NOMO-1 (cell line): ENCODE measurements around the gene TMEM95.
A peak's percentile ranks its signal among the peaks of the same experiment; 100 is the strongest.

Source experiments
- DNase-seq, 2 experiments: peaks; one replicate each; lab custom pipeline; 2025; ENCODE audit not compliant: unreplicated experiment in 2 of 2; lab: John Stamatoyannopoulos, UW

Gene TMEM95, protein sequence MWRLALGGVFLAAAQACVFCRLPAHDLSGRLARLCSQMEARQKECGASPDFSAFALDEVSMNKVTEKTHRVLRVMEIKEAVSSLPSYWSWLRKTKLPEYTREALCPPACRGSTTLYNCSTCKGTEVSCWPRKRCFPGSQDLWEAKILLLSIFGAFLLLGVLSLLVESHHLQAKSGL

DNA sequence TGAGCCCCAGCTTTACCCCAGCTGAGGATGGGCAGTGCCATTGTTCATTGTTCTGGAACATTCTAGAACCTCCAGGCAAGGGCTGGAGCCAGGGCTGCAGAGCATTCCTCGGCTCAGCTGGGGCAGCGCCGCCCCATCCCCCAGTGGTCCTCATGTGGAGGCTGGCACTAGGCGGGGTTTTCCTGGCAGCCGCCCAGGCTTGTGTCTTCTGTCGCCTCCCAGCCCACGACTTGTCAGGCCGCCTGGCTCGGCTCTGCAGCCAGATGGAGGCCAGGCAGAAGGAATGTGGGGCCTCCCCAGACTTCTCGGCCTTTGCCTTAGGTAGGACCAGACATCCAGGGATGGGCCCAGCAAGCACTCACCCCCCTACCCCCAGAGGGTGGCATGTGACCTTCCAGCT lies at the start of gene TMEM95:
TSS of gene TMEM95 (plus strand) at position 104 of the 400 bp plus-strand sequence. CDS start at position 153, 49 bp downstream.
- DNase-seq: no peak

DNA sequence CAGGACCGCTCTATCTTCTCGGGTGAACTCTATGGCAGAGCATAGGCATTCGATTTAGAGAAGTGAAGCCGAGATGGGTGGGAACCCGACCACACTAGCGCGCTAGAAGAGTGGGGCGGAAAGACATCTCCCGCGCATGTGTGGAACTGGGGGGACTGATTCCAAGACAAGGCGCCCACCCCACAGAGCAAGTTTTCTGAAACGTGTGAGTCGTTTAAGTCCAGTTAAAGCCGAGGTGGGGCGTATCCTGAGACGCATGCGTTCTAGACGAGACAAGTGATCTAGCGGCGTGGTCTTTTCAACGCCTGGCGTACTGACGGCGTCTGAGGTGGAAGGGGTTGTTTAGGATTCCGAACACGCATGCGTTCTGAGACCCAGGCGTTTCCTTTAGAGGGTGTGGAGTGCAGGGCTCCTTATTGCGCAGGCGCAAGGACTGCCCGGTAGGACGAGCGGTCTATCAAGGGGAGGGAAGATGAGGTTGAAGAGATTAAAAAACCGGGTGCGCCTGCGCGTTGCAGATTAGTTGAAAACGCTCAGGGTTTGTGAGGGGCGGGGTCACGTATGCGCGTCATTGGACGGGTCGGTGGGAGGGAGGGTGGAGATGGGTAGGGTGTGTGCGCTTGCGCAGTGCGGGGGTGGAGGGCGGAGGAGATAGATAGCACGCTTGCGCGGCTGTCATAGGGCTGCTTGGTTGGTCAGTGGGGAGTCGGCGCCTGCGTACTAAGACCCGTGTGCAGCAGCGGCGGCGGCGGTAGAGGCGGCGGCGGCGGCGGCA lies 47.9 kb upstream of the TMEM95 start, which contains the start of gene EIF5A:
TSS of gene EIF5A (plus strand) at position 718 of the 775 bp plus-strand sequence. CDS start 2,008 bp downstream, outside the sequence.
- DNase-seq: peak; percentile 98 to 100

DNA sequence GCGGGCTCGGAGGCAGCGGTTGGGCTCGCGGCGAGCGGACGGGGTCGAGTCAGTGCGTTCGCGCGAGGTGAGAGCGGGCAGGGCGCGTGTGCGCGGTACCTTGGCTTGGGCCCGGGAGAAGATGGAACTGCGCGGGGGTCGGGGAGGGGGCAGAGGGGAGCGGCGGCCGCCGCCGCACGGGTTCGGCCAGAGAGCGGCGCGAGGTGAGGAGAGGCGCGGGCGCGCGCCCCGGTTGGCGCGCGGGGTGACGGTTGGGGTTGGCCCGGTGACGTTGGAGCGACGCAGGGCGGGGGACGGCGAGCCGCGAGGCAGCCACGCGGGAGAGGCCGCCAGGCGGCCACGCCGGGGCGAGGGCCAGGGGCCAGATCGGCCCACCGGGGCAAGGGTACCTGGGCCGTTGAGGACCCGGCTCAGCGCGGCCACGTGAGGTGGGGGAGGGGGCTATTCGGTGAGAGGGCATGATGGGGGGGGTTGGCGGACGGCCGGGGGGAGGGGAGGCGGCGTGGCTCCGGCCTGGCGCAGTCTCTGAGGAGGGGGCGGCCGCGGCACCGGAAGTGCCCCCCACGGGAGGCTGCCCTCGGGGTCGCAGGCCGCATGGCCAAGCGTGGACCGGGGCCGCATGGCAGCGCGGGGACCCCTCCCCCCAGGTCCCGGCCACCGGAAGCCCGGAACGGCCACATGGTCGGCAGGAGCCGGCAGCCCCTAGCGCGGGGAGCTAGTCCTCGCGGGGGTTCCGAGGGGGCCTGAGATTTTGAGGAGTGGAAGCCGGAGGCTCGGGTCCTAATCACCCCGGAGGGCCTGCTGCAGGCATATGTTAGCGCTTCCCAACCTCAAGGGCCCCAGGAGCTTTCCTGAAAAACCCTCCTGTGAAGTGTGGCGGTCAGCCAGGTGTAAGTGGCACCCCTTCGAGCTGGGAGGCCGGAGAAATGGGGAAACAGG lies 47.0 kb upstream of the TMEM95 start:
- peak; percentile 18 to 57 for DNase-seq

DNA sequence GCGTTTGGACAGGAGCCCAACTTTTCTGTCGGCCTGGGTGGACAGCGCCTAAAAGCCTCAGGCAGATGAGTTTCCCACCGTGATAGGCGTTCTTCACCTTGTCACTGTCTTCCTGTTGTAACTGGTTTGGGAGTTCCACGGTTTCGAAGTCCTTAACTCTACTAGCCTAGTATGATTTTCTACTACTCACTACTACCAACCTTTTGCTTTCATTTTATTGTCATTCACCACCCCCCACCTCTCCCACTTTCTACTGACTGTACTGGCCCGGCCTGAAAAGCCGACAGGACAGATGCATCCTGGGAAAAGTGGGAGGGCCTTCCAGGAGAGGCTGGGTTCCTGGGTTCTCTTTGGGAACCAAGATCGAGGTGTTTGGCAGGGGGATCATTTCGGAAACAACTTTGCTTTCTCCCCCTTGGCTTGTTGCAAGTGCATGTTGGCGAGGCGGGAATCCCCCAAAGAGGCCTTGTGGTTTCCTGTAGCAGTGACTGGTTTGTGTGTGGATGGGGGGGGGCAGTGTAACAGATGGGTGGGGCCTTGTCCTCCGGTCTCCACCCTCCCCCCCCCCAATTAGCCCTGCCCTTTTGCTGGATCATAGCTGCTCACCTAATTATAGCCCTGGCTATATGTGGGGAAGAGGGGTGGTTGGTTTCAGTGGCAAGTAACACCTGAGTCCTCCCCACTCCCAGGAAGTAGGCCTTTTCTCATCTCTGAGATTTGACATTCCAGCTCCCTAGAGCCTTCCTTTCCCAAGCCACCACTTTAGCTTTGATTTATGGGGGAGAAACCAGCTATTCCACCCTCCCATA lies 46.1 kb upstream of the TMEM95 start:
- peak; percentile 67 to 91 for DNase-seq

DNA sequence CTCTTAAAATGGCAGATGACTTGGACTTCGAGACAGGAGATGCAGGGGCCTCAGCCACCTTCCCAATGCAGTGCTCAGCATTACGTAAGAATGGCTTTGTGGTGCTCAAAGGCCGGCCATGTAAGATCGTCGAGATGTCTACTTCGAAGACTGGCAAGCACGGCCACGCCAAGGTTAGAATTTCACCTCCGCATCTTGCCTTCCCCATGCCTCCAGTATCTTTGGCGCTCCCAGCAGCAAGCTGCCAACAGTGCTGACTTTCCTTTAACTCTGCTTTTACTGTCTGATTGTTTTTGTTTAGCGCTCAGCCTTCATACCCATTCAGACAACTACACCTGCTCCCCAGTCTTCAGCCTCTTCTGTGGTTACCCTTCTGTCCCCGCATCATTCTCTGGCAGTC lies 45.3 kb upstream of the TMEM95 start:
- DNase-seq: no peak

DNA sequence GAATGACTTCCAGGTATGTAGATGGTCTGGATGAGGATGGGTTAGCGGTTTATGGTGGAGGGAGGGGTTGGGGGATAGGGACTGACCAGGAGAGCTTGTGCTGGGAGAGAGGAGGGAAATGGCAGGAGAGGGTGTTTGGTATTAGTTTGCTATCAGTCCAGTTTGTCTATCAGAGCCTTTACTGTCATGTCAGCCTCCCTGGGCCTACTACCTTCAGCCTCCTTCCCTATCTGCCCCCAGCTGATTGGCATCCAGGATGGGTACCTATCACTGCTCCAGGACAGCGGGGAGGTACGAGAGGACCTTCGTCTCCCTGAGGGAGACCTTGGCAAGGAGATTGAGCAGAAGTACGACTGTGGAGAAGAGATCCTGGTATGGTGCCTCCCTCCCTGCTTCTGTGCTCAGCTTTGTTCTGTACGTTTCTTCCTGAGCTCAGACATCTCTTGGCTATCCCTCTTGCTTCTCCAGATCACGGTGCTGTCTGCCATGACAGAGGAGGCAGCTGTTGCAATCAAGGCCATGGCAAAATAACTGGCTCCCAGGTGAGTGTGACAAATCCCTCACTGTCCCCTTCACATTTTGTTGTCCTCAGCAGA lies 43.7 kb upstream of the TMEM95 start:
- no peak for DNase-seq

DNA sequence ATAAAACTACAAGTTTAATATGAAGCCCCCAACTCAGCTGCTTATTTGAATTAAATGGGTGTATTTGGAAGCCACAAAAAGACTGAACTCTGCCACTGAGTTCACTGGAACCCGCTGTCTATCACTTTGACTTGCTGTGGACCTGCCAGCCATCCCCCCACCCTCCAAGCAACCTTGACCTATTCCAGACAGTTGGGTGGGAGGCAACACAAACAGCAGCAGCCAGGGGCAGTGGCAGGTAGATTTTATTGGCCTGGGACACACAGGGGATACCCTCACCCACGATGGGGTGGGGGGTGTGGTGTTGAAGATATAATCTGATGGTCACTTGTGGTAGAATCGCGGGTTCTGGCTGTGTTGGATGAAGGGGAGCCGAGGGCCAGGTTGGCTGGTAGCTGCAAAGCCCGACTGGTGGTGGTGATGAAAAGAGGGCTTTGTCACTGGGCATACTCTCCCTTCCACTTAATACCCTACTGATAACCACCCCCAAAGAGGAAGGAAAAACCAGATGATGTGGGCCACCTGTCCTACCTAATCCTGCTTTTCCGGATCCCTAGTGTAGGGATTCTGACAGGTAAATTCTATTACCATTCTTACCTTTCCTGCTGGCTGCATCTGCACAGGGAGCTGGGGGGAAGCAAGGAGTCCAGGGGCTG lies 42.4 kb upstream of the TMEM95 start:
- no peak for DNase-seq

DNA sequence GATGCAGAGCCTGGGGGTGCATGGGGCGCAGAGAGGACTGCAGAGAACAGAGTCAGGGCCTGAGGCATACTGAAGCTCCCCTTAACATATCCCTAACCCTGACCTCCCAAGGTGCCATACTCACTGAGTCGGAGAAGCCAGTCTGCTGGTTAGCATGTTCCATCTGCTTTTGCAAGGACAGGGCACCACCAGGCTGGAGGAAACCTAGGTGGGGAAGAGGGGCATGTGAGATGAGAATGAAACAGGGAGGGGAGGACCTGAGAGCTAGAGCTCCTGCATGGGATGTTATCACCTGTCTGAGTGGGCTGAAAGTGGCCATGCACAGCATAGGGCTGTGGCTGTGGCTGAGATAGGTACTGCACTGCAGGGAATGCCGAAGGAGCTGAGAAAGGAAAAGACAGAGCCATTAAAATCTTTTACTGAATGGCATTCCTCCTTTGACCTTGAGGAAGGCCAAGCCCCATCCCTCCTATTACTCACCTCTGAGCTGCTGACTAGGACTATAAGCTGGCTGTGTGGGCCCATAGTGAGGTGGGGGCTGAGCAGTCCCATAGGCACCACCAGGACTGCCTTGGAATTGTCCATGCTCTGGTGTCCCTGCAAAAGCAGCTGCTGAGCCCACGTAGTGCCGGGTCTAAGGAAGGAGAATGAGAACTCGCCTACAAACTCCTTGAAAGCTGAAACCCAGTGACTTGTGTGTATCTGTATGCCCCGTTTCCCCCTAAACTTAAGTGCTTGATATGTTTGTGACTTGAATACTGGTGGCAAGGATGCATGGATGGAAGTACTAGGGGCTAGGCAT lies 41.7 kb upstream of the TMEM95 start:
- no peak for DNase-seq

DNA sequence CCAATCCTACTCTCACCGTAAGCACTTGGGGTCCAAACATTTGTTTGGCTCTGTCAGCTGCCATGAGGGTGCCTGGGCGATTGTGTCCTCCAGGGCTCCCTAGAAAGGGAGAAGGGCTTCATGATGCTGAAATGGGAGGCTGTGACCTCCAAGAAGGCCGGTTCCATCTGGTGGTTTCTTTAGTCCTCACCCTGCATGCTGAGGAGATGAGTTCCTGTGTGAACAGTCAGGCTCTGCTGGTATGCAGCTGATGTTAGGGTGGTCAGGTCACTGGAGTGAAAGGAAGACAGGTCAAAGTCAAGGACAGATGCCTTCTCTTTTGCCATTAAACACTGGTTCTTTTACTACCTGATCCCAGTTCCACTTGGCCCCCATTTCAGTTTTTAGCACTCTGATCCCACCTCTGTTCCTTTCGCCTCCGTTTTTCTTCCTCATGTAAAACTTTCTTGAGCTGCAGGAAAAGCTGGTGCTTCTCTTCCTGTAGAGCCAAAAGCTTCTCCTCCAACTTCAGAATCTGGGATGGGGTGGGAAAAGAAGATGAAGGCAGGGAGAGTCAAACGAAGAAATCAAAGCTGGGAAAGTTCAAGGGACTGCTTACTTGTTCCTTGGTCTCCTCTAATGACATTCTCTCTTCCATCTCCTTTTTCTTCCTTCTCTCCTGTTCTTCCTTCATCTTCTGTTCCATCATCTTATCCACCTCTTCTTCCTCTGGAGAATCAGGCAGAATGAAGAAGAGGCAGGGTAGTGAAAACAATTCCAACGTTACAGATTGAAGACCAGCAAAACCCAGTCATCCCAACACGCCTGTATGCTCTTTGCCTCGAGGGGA lies 40.9 kb upstream of the TMEM95 start:
- no peak for DNase-seq

DNA sequence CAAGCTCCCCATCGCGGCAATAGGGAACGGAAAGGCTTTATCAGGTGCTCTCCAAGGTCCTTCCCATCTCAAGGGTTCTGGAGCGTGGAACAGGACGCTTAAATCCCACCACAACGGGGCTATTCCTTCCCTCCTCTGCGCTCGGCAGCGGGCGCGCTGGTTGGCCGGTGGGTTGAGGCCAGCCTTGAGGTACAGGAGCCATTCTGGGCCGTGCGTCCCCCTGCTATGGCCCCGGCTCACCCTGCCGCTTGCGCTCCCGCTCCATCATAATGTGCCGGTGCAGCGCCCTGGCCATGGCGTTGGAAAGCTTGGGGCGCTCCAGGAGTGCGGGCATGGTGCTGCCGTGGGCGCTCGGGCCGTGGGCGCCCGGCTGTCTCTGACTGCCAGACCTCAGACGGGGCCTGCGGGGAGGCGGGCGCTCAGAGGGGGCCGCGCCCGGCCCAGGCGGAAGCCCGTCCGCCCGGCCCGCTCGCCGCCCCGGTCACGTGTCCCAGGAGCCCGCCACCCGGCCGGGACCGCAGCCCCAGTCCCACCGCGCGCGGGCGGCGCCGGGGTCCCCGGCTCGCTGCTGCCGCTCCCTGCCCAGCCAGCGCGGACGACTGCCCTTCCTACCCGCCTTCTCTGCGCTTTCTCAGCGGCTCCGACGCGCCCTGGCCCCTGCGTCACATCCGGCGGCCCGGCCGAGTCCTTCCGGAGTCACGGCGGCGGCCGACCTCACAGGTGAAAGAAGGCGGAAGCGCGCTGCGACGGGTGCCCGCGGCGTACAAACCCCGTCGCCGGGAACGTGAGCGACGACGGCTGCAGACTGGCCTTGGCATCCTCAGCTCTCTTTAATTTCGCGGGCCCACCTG lies 40.0 kb upstream of the TMEM95 start, which contains the start of gene GPS2:
TSS of gene GPS2 (minus strand) at position 642 of the 851 bp plus-strand sequence. CDS start at position 334, 308 bp downstream.
- peak; percentile 82 for DNase-seq

DNA sequence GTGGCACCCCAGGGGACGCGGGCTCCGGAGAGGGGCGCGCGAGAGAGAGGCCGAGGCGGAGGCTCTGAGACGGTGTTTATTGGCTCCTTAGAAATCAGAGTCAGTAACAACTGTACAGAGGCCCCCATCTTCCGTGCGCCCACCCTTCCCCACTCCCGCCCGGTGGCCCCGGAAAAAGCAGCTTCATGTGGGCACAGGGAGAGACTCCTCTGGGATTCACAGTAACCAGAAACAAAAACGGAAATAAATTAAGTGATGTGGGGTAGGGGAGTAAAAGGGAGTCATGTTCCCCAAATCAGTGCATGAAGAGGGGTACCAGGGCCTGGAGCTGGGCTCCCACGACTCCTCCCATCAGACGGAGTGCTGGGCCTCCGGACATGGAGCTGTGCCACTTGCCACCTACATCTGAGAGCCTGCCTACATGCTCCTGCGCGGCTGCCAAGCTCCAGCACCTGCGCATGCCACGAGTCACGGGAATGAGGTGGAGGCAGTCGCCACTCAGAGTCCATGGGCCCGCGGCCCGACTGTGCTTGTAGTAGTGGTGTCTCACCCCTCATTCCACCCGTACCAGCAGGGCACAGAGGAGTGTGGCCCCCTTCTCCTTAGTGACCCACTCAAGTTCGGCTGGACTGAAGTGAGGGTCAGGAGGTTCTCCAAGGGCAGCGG lies 39.3 kb upstream of the TMEM95 start:
- no peak for DNase-seq

DNA sequence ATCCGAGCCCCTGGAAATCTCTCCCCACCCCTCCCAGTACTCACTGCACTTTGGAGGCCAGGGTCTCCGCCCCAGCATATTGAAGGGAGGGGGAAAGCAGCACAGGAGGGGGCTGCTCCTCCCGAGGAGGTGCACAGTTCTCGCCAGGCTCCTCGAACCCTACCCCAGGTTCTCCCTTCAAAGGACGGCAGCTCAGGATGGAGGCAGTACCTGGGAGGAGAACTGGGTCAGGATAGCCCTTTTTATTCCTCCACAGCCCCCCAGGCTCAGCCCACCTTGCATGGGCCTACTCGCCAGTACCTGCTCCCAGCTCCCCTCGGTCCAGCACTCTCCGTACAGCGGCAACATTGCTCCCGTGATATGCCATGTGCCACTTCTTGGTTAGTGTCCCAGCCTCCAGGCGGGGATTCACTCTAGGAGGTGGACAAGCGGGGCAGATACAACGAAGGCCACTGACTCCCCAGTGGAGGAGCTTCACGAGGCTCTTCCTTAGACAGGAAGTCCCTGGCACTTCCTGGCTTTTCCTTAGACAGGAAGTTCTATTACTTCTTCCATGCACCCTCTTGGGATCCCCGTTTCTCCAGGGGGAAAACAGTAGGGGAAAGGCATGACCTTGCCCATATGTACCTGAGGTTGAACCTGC lies 37.7 kb upstream of the TMEM95 start:
- DNase-seq: no peak

DNA sequence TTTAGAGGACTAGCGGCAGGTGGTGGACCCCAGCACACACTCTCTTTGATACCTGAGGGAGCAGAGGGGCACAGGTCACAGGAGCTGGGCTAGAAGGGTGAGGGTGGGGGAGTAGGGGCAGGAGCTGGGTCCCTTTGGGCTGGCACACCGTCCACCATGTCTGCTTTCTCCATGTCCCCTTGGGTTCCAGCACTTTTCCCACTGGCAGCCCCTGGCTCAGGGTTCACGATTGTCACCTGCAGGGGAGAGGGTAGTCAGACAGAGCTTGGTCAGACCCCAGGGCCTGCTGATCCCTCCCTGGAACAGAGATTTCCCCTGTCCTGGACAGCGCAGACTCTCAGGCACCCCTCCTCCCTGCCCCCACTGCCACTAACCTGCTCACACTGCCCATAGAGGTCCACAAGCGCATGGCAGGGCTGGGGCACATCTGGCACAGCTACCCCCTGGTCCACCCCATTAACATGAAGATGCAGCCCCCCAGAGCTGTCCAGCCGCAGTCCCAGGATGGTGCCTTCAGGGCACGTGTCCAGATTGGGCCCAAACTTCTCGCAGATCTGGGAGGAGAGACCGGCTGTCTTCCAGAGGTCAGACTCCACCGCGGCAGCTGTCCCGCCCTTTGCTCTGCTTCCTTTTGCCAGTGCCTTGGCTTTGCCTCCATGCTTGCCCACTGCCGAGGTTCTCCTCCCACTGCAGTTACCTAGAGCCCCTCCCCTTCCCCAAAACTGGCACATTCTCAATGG lies 36.7 kb upstream of the TMEM95 start:
- DNase-seq: no peak

DNA sequence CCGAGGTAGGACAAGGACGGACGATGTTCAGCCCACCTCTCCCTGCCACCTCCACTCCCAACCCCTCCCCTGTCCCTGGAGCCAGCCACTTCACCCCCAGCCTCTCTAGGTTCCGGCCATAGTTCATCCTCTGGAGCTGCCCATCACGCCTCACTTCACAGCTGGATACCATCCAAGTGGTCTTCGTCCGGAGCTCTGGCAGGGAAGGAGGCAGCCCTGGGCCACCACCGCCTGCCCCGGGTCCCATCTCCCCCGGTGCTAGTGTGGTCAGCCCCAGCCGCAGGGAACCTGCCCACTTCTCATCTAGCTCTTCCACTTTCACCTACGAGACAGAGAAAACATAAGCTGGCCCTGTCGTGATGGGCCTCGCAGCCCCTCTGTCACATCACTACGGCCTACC lies 33.5 kb upstream of the TMEM95 start:
- no peak for DNase-seq
